ENCODE data around the gene BRICD5. TPM values are rescaled to one million over a fixed set of nuclear protein-coding genes. Genes with fewer than 3 reads are reported as not detected.

The BRICD5 gene
- total RNA-seq, 1 donor from 2014 or later, result 1.4 TPM

GRCh38 chr16:2233046-2233775 is 22.5 kb upstream of the BRICD5 start:
- intact Hi-C loops (cut with DNase I), result no loop called here
- no peak for TF ChIP-seq CTCF (IDR thresholded peaks at IDR 0.05)
- peaks cover 6% of the 10 kb centered on the region for H3K27me3 ChIP-seq
- H3K4me1 ChIP-seq, result peaks cover 8 to 10% of the 10 kb centered on the region in 2 donors
- H3K27ac ChIP-seq, result no peak overlapping the region
- DNase-seq (ENCODE audit: low spot score in 2 of 2), result no peak
- no peaks in the 10 kb centered on the region for H3K9me3 ChIP-seq
- H3K4me3 ChIP-seq, result no peak overlapping the region
- peaks cover 77 to 78% of the 10 kb centered on the region in 2 donors for H3K36me3 ChIP-seq

- Histone ChIP-seq H3K27me3 (peaks cover 6% of the 10 kb centered on the region), H3K4me1 (peaks cover 8 to 10% of the 10 kb centered on the region in 2 donors), H3K27ac (no peak overlapping the region), H3K4me3 (no peak overlapping the region), H3K36me3 (peaks cover 82% of the 10 kb centered on the region in 2 donors), H3K9me3 (no peaks in the 10 kb centered on the region)
- TF ChIP-seq CTCF (IDR thresholded peaks at IDR 0.05), result no peak
- DNase-seq (ENCODE audit: low spot score in 2 of 2), result no peak
- intact Hi-C loops (cut with DNase I), result no loop called here
Observed at GRCh38 chr16:2232094-2232990, 21.7 kb upstream of the BRICD5 start.

- peaks cover 0 to under 1% of the 10 kb centered on the region in 2 donors for H3K4me1 ChIP-seq
- H3K36me3 ChIP-seq, result peaks cover 82% of the 10 kb centered on the region in 2 donors
- H3K4me3 ChIP-seq, result no peak overlapping the region
- no peak for DNase-seq (ENCODE audit: low spot score in 2 of 2)
- intact Hi-C loops (cut with DNase I), result no loop called here
- H3K27me3 ChIP-seq, result no peaks in the 10 kb centered on the region
- H3K27ac ChIP-seq, result no peak overlapping the region
- H3K9me3 ChIP-seq, result no peaks in the 10 kb centered on the region
- TF ChIP-seq CTCF (IDR thresholded peaks at IDR 0.05), result no peak
Observed at GRCh38 chr16:2231016-2231931, 20.6 kb upstream of the BRICD5 start.

GRCh38 chr16:2230376-2230775 is 19.7 kb upstream of the BRICD5 start:
- no peak for TF ChIP-seq CTCF (IDR thresholded peaks at IDR 0.05)
- Histone ChIP-seq H3K36me3 (peaks cover 76% of the 10 kb centered on the region in 2 donors), H3K27ac (no peak overlapping the region), H3K4me3 (no peak overlapping the region), H3K27me3 (no peaks in the 10 kb centered on the region), H3K4me1 (no peaks in the 10 kb centered on the region), H3K9me3 (no peaks in the 10 kb centered on the region)
- intact Hi-C loops (cut with DNase I), result no loop called here
- DNase-seq (ENCODE audit: low spot score in 2 of 2), result no peak

GRCh38 chr16:2229632-2230250 is 19.1 kb upstream of the BRICD5 start:
- no peak for DNase-seq (ENCODE audit: low spot score in 2 of 2)
- H3K27me3 ChIP-seq, result no peaks in the 10 kb centered on the region
- H3K27ac ChIP-seq, result no peak overlapping the region
- no peak overlapping the region for H3K4me3 ChIP-seq
- H3K9me3 ChIP-seq, result no peaks in the 10 kb centered on the region
- H3K36me3 ChIP-seq, result peaks cover 69 to 70% of the 10 kb centered on the region in 2 donors
- TF ChIP-seq CTCF (IDR thresholded peaks at IDR 0.05), result no peak
- H3K4me1 ChIP-seq, result peaks cover 0 to 5% of the 10 kb centered on the region in 2 donors
- intact Hi-C loops (cut with DNase I), result no loop called here

Measured in ascending aorta (tissue), 2 donors.